SU-DHL-6 (cell line): Measurements from ENCODE around the gene FBN2.

Experiments
- H2AFZ ChIP-seq: fragments of 200-600 bp; sonication (generic); 2 replicates; pipeline ENCODE4 v1.6.1; 2014; ENCODE audit warnings: low read depth, mild to moderate bottlenecking, moderate library complexity, mixed read lengths, antibody characterized with exemption, low read length; ENCODE audit not compliant: severe bottlenecking
- H3F3A ChIP-seq: fragments of 200-600 bp; shearing (Covaris generic); 2 replicates; pipeline ENCODE4 v1.6.0; 2016; ENCODE audit warnings: antibody characterized with exemption, mild to moderate bottlenecking; ENCODE audit not compliant: insufficient read depth
- H3K27ac ChIP-seq: fragments of 200-600 bp; sonication (generic); 2 replicates; pipeline ENCODE4 v1.5.1; 2016; ENCODE audit warnings: low read depth, mild to moderate bottlenecking, low read length, moderate library complexity, mixed read lengths
- H3K27me3 ChIP-seq: fragments of 200-600 bp; sonication (generic), shearing (Covaris generic); 2 replicates; pipeline ENCODE4 v1.6.0; 2014; ENCODE audit warnings: mild to moderate bottlenecking, low read length
- H3K36me3 ChIP-seq: fragments of 200-600 bp; sonication (generic); 2 replicates; pipeline ENCODE4 v1.6.1; 2014; ENCODE audit warnings: mild to moderate bottlenecking, low read length, mixed read lengths
- H3K4me2 ChIP-seq: fragments of 300-600, 200-600 bp; shearing (Covaris generic), sonication (generic); 2 replicates; pipeline ENCODE4 v1.6.0; 2014; ENCODE audit warnings: low read length, low read depth, mild to moderate bottlenecking; ENCODE audit not compliant: poor library complexity, severe bottlenecking
- H3K4me3 ChIP-seq: fragments of 200-600 bp; sonication (generic); 2 replicates; pipeline ENCODE4 v1.5.1; 2014; ENCODE audit warnings: antibody characterized with exemption, low read length, mild to moderate bottlenecking, mixed read lengths; ENCODE audit not compliant: insufficient read depth, poor library complexity, severe bottlenecking
- H3K79me2 ChIP-seq: fragments of 200-600 bp; sonication (generic); 2 replicates; pipeline ENCODE4 v1.6.1; 2014; ENCODE audit warnings: mild to moderate bottlenecking, low read length, moderate library complexity; ENCODE audit not compliant: insufficient read depth
- H3K9ac ChIP-seq: fragments of 200-600 bp; sonication (generic); 2 replicates; pipeline ENCODE4 v1.7.0; 2014; ENCODE audit warnings: mild to moderate bottlenecking, low read length
- H3K9me2 ChIP-seq: fragments of 200-600 bp; sonication (generic); replicated peaks from 2 replicates; pipeline ENCODE4 v1.6.1; 2014; ENCODE audit warnings: low read length; ENCODE audit not compliant: insufficient read depth
- H3K9me3 ChIP-seq: fragments of 200-600 bp; sonication (generic); 2 replicates; pipeline ENCODE4 v1.6.1; 2014; ENCODE audit warnings: low read length, mixed read lengths; ENCODE audit not compliant: insufficient read depth
- H4K20me1 ChIP-seq: fragments of 200-600 bp; sonication (generic); 2 replicates; pipeline ENCODE4 v1.6.1; 2014; ENCODE audit warnings: low read depth, mild to moderate bottlenecking, antibody characterized with exemption, low read length, moderate library complexity, mixed read lengths
- CTCF ChIP-seq: fragments of 200-600 bp; sonication (generic); IDR thresholded peaks from one replicate; pipeline ENCODE4 v1.5.1; 2017; ENCODE audit warnings: antibody characterized with exemption, mild to moderate bottlenecking, low read length, moderate library complexity; ENCODE audit not compliant: insufficient read depth, poor library complexity, severe bottlenecking
- EZH2phosphoT487 ChIP-seq: fragments of 200-600 bp; sonication (generic), shearing (Covaris generic); conservative IDR thresholded peaks from 2 replicates; pipeline ENCODE4 v1.6.1; 2018; ENCODE audit warnings: mild to moderate bottlenecking, antibody characterized with exemption, low read length, moderate library complexity, mixed read lengths

Gene FBN2

GRCh38 chr5:128263357-128263756, 274.7 kb downstream of the FBN2 start:
- H3K36me3 ChIP-seq: no peaks in the 10 kb centered on the region
- H3K27ac ChIP-seq: no peak overlapping the region
- H3K27me3 ChIP-seq: no peaks in the 10 kb centered on the region
- no peaks in the 10 kb centered on the region for H3K9me2 ChIP-seq
- H3K9ac ChIP-seq: no peak overlapping the region
- no peak overlapping the region for H3K4me3 ChIP-seq
- H3K4me2 ChIP-seq: no peak overlapping the region
- no peak for TF ChIP-seq CTCF
- no peak for TF ChIP-seq EZH2phosphoT487
- no peaks in the 10 kb centered on the region for H4K20me1 ChIP-seq
- no peaks in the 10 kb centered on the region for H3K79me2 ChIP-seq
- no peaks in the 10 kb centered on the region for H3K9me3 ChIP-seq
- H3F3A ChIP-seq: no peaks in the 10 kb centered on the region
- H2AFZ ChIP-seq: no peak overlapping the region

- Histone ChIP-seq H3K4me2 (no peak overlapping the region), H3K27me3 (no peaks in the 10 kb centered on the region), H3K79me2 (no peaks in the 10 kb centered on the region), H3K9me2 (no peaks in the 10 kb centered on the region), H2AFZ (no peak overlapping the region), H3K4me3 (no peak overlapping the region), H3K36me3 (no peaks in the 10 kb centered on the region), H3K9me3 (no peaks in the 10 kb centered on the region), H3F3A (no peaks in the 10 kb centered on the region), H4K20me1 (no peaks in the 10 kb centered on the region), H3K27ac (no peak overlapping the region), H3K9ac (no peak overlapping the region)
- no peak for TF ChIP-seq CTCF
- TF ChIP-seq EZH2phosphoT487: no peak
Observed at GRCh38 chr5:128262911-128263310, 275.1 kb downstream of the FBN2 start.

- H4K20me1 ChIP-seq: no peaks in the 10 kb centered on the region
- no peak overlapping the region for H3K4me3 ChIP-seq
- 0 out of 2 replicates have a peak, but pooled peaks cover 6% of the 10 kb centered on the region for H3K9me3 ChIP-seq
- no peaks in the 10 kb centered on the region for H3K9me2 ChIP-seq
- no peaks in the 10 kb centered on the region for H3K36me3 ChIP-seq
- H2AFZ ChIP-seq: no peak overlapping the region
- H3K27me3 ChIP-seq: no peaks in the 10 kb centered on the region
- H3K9ac ChIP-seq: no peak overlapping the region
- H3K27ac ChIP-seq: no peak overlapping the region
- TF ChIP-seq CTCF (no peak), EZH2phosphoT487 (no peak)
- no peak overlapping the region for H3K4me2 ChIP-seq
- H3F3A ChIP-seq: no peaks in the 10 kb centered on the region
- no peaks in the 10 kb centered on the region for H3K79me2 ChIP-seq
Observed at GRCh38 chr5:128259607-128260021, 278.4 kb downstream of the FBN2 start.

GRCh38 chr5:128258372-128258771, 279.7 kb downstream of the FBN2 start:
- Histone ChIP-seq H3K9me2 (no peaks in the 10 kb centered on the region), H3K4me3 (no peak overlapping the region), H2AFZ (no peak overlapping the region), H3F3A (no peaks in the 10 kb centered on the region), H3K36me3 (no peaks in the 10 kb centered on the region), H3K79me2 (no peaks in the 10 kb centered on the region), H3K27ac (no peak overlapping the region), H3K9me3 (0 out of 2 replicates have a peak, but pooled peaks cover 7% of the 10 kb centered on the region), H3K27me3 (no peaks in the 10 kb centered on the region), H3K4me2 (no peak overlapping the region), H3K9ac (no peak overlapping the region), H4K20me1 (no peaks in the 10 kb centered on the region)
- TF ChIP-seq CTCF: no peak
- no peak for TF ChIP-seq EZH2phosphoT487
